ENCODE data around the gene NFATC3.

The NFATC3 gene

DNA sequence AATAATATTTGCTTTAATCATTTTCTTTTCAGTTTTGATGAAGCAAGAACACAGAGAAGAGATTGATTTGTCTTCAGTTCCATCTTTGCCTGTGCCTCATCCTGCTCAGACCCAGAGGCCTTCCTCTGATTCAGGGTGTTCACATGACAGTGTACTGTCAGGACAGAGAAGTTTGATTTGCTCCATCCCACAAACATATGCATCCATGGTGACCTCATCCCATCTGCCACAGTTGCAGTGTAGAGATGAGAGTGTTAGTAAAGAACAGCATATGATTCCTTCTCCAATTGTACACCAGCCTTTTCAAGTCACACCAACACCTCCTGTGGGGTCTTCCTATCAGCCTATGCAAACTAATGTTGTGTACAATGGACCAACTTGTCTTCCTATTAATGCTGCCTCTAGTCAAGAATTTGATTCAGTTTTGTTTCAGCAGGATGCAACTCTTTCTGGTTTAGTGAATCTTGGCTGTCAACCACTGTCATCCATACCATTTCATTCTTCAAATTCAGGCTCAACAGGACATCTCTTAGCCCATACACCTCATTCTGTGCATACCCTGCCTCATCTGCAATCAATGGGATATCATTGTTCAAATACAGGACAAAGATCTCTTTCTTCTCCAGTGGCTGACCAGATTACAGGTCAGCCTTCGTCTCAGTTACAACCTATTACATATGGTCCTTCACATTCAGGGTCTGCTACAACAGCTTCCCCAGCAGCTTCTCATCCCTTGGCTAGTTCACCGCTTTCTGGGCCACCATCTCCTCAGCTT, 105.8 kb downstream of the NFATC3 start:
- no peak for DNase-seq

DNA sequence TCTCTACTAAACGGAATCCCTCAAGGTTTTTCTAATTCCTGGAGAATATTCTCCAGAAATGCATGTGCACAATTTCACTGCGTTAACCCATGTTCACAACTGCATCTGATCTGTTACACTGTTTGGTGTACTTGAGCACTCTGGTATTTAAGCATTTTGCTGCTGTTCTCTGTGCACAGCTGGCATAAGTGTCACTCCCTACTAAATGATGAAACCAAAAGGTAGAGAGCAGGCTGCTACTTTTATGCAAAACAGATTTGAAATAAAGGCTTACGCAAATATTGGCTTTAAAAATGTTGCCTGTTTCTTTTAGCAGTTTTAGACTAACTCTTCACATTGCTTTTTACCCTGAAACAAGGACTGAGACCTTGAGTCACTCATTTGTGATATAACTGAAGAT, 109.1 kb downstream of the NFATC3 start:
- DNase-seq = no peak

DNA sequence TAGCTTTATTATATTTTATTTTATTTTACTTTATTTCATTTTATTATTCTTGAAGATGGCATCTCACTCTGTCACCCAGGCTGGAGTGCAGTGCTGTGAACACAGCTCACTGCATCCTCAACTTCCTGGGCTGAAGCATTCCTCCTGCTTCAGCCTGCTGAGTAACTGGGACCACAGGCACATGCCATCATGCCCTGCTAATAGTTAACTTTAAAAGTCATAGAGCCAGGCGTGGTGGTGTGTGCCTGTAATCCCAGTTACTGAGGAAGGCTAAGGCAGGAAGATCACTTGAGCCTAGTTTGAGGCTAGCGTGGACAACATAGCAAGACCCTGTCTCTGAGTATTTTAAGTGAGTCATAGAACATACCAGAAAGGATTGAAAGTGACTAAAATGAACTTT, 112.1 kb downstream of the NFATC3 start:
- DNase-seq = no peak

- DNase-seq = no peak
Observed at GRCh38 chr16:68200088-68200783, 115.1 kb downstream of the NFATC3 start.

DNA sequence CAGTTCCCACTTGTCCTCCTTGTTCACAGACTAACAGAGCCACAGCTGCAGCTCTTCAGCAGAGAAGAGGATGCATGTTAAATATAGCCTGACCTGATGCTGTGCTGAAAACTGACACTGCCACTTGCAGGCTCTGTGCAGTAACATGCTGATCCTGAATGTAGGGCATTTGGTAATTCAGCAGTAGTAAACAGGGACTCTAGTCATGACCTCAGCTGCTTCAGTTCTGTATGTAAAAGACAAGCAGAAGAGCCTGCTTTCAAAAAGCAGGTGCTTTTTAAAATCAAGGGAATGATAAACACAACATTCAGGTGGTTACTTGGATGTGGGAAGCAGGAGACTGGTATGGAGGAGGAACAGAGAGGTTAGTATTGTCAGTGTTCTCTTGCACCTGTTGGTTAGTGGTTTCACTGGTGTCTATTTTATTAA, 116.9 kb downstream of the NFATC3 start:
- peak; percentile 27 for DNase-seq

GRCh38 chr16:68206245-68206644, 121.1 kb downstream of the NFATC3 start:
- DNase-seq = no peak

DNA sequence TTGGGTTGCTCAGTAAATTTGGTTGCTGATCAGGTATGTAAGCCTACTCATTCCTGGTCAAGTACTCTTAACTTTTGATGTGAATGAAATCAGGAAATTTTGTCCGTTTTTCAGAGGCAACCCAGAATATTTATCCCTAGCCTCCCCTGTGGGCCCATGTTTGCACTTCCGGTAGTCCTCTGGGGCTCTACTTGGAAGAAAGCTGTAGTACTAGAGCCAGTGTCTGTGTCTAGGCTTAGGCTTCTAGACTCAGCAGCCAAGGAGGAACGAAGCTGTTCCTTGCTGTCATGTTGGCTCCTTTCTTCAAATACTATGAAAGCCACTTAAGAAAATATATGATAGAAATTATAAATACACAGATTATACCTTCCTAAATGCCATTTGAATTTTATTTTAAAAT, 129.6 kb downstream of the NFATC3 start:
- DNase-seq = no peak

DNA sequence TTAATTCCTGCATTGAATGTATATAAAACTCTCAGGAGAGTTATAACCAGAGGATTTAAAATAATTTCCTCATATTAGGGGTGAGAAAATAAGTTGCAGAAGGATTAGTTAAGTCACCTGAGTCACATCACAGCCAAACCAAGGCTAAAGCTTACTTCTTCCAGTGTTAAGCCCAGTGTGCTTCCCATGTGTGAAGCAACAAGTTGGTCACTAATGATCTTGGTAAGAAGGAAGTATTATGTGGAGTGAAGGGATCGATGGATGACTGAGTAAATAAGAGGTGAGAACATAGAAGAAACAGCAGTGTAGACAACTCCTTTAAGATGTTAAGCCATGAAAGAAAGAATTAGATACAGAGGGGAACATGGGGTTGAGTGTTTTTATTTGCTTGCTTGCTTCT, 130.1 kb downstream of the NFATC3 start:
- no peak for DNase-seq

GRCh38 chr16:68216240-68216639, 131.1 kb downstream of the NFATC3 start:
- no peak for DNase-seq

GRCh38 chr16:68217506-68217905, 132.3 kb downstream of the NFATC3 start:
- DNase-seq = no peak

DNA sequence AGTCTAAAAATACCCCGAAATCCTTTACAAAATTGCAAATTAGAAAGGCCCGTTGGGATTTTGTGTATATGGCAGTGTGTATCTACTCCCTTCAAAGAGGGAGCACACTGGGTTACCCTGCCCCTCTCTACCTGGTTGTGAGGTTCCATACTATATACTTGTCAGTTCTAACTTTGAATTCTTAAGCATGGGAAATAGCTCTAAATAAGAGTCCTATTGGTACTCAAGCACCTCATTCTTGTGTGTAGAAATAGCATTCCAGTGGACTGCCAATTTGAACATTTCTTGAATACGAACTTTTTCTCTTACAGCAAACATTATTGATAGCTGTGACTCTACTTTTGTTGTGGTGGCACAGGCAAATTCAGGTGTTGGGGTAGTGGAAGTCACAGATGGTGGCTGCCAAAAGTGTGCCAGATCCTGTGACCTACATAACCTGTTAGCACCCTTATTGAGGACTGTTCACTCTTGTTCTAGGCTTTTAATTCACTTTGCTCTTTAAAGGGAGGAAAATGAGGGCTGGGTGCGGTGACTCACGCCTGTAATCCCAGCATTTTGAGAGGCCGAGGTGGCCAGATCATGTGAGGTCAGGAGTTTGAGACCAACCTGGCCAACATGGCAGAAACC, 134.7 kb downstream of the NFATC3 start:
- DNase-seq = no peak

DNA sequence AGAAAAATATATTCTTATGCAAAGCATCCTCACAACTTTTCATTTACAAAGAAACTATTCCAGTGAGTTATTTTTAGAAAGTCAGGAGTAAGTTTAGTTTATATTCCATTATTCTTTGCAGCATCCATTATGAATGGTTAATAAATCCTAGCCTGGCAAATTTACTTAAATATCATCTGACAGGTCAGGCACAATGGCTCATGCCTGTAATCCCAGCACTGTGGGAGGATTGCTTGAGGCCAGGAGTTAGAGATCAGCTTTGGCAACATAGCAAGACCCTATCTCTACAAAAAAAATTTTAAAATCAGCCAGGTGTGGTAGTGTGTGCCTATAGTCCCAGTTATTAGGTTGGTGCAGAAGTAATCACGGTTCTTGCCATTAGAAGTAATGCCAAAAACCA, 137.9 kb downstream of the NFATC3 start:
- no peak for DNase-seq

DNA sequence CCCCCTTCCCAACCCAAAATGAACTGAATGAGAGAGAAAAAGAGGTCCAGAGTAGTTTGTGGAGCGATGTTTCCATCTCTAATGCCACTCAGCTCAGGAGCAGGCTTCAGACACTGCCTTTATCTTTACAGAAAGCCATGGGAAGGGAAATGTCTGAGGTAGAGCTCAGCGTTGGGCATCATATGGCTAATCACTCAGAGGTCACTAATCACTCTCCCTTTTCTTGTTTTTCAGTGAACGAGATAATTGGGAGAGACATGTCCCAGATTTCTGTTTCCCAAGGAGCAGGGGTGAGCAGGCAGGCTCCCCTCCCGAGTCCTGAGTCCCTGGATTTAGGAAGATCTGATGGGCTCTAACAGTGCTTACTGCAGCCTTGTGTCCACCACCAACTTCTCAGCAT, 140.9 kb downstream of the NFATC3 start:
- DNase-seq = peak; percentile 71

GRCh38 chr16:68227183-68227793, 142.1 kb downstream of the NFATC3 start:
- no peak for DNase-seq

DNA sequence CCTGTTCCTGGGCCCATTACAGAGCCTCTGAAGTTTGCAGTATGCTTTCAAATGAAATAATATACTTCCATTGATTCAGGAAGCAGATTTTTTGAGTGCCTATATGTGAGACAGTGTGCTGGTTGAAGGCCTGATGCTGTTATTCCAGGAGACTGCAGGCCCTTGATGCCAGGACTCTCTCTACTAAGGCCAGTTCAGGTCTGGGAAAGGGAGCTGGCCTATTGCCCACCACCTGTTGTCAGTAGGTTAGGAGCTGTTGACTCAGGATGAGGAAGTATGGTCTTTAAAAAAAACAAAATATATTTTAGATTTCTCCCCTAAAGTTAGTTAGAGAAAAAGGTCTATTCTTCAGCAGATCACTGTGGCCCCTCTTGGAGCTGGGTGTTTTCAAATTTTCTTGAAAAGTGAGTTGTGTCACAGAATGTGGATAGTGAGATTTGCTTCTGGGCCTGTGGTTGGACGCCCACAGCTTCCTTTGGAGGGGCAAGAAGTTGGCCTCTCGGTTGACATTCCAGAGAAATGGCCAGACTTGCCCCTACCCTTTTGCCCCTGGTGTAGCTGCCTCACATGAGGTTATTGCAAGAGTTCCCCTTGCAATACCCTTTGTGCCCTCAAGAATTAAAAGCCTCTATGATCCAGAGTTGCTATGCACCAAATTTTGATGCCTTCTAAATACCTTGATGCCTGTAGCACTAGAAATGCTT, 142.8 kb downstream of the NFATC3 start:
- DNase-seq = no peak

- no peak for DNase-seq
Observed at GRCh38 chr16:68228652-68229051, 143.5 kb downstream of the NFATC3 start.

DNA sequence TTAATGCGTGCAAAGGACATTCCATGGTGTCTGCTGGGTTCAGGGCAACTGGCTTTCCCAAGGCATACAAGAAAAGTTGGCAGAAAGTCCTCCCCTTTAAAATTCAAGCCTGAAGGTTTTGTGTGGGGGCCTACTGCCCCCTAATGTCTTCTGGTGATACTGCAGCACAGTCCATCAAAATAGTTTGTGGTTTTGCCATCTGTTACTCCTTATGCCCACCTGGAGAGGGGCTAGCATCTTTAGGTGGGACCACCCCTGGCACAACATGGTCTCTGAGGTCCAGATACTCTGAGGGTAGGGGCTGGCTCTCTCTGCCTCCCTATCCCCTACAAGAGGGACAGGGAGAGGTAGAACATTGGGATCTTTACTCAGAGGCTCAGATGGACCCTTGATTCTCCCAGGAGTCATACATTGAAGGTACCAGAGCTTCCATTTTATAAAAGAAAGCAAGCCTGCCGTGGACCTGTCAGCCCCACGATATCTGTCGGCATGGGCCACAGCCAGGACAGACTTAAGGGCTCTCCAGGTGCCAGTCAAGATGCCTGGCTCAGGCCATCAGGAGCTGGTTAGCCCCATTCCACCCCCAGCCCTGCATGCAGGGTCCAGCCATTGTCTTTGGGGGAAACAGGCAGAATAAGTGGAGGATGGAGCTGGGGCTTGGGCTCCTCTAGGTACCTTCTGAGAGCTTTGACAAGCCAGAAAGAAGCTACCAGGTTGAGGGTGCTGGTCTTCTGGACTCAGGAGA, 144.4 kb downstream of the NFATC3 start:
- peak; percentile 89 for DNase-seq

DNA sequence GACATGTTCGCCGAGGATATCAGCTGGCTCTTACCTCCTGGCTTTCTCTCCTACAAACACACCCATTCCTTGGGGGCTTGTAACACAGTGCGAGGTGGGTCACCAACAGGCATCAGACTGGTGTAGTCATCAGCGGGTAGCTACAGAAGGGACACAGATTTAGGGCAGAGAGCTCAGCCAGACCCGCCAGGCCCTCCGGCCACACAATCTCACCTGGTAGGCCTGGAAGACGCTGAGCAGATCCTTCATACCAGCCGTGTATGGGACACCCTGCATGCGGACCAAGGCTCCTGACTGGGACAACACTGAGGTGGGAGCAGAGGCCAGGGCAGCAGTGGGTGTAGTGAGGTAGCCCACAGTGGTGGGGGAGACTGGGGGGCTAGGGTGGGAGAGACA, 145.0 kb downstream of the NFATC3 start:
- no peak for DNase-seq

DNA sequence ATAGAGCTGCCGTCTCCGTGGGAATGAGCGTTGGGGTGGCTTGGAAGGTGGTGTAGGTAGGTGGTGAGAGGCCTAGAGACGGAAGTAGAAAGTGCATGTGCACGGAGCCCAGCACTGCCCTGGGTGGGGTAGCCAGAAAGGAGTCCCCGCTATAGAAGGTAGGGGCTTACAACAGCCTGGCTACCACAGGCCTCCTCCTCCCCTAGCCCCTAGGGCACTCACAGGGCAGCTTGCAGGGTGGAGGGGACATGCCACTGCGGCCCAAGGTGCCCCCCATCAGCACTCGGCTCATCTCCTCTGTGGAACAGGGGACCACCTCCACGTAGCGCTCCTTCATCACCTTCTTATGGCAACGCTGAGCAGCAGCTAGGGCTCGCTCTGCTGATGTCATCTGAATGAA, 145.8 kb downstream of the NFATC3 start:
- DNase-seq = no peak

GRCh38 chr16:68231384-68232136, 146.4 kb downstream of the NFATC3 start:
- no peak for DNase-seq

- no peak for DNase-seq
Observed at GRCh38 chr16:68232335-68232734, 147.2 kb downstream of the NFATC3 start.

Data from eye (tissue), 1 donor.